ENCODE results near the gene SLC44A1.
A peak's percentile ranks its signal among the peaks of the same experiment; 100 is the strongest.

Gene SLC44A1

GRCh38 chr9:105244003-105244733 lies at the start of gene SLC44A1:
Gene SLC44A1, plus strand, starts transcription at chr9:105244651. Its CDS starts 218 bp downstream, at chr9:105244869.
- 0 out of 2 replicates have a peak, but pooled peaks have one; percentile 66 for TF ChIP-seq POU6F1 (CRISPR knock-in tag; IDR thresholded peaks at IDR 0.05; ENCODE audit: borderline replicate concordance, low read depth)
- TF ChIP-seq CSDC2 (CRISPR knock-in tag; IDR thresholded peaks at IDR 0.05), result peak; percentile 75; the same call in 1 of the 2 replicates
- TF ChIP-seq RARB (CRISPR knock-in tag; IDR thresholded peaks at IDR 0.05), result no peak
- TF ChIP-seq ESRRG (CRISPR knock-in tag; IDR thresholded peaks at IDR 0.05), result no peak
- peak; percentile 28; the same call in 1 of the 2 replicates for TF ChIP-seq ZNF70 (CRISPR knock-in tag; IDR thresholded peaks at IDR 0.05)
- TF ChIP-seq BACH2 (CRISPR knock-in tag; IDR thresholded peaks at IDR 0.05; ENCODE audit: borderline replicate concordance), result no peak
- 0 out of 2 replicates have a peak, but pooled peaks have one; percentile 29 for TF ChIP-seq ZC3H10 (CRISPR knock-in tag; IDR thresholded peaks at IDR 0.05)
- TF ChIP-seq TCF4 (CRISPR knock-in tag; IDR thresholded peaks at IDR 0.05; ENCODE audit: borderline replicate concordance), result no peak; the same call in 1 of the 2 replicates
- no peak for TF ChIP-seq OSR1 (CRISPR knock-in tag; IDR thresholded peaks at IDR 0.05)
- no peak; the same call in 1 of the 2 replicates for TF ChIP-seq TSHZ2 (CRISPR knock-in tag; IDR thresholded peaks at IDR 0.05)
- peak; percentile 40; the same call in 1 of the 2 replicates for TF ChIP-seq ISL1 (CRISPR knock-in tag; IDR thresholded peaks at IDR 0.05)
- TF ChIP-seq SNAI2 (CRISPR knock-in tag; IDR thresholded peaks at IDR 0.05), result 0 out of 2 replicates have a peak, but pooled peaks have one; percentile 35
- TF ChIP-seq ZNF8 (CRISPR knock-in tag; IDR thresholded peaks at IDR 0.05), result no peak
- TF ChIP-seq PATZ1 (CRISPR knock-in tag; IDR thresholded peaks at IDR 0.05; ENCODE audit: borderline replicate concordance), result no peak
- TF ChIP-seq ZNF565 (CRISPR knock-in tag; conservative IDR thresholded peaks at IDR 0.05; ENCODE audit: low read depth), result peak; percentile 88
- no peak for TF ChIP-seq TOX (CRISPR knock-in tag; IDR thresholded peaks at IDR 0.05; ENCODE audit: borderline replicate concordance)
- peak; percentile 83; the same call in 1 of the 2 replicates for TF ChIP-seq ZFP3 (CRISPR knock-in tag; IDR thresholded peaks at IDR 0.05)
- ATAC-seq, result peak; percentile 97

GRCh38 chr9:105195259-105195658 lies 49.2 kb upstream of the SLC44A1 start:
- ATAC-seq, result no peak
- no peak for TF ChIP-seq RARB (CRISPR knock-in tag; IDR thresholded peaks at IDR 0.05)
- no peak for TF ChIP-seq ARNTL (CRISPR knock-in tag; IDR thresholded peaks at IDR 0.05; ENCODE audit: borderline replicate concordance, low read depth)
- no peak for TF ChIP-seq ESRRG (CRISPR knock-in tag; IDR thresholded peaks at IDR 0.05)
- no peak for TF ChIP-seq TSHZ2 (CRISPR knock-in tag; IDR thresholded peaks at IDR 0.05)
- no peak for TF ChIP-seq POU6F1 (CRISPR knock-in tag; IDR thresholded peaks at IDR 0.05; ENCODE audit: borderline replicate concordance, low read depth)
- TF ChIP-seq ZNF565 (CRISPR knock-in tag; conservative IDR thresholded peaks at IDR 0.05; ENCODE audit: low read depth), result no peak
- TF ChIP-seq TCF4 (CRISPR knock-in tag; IDR thresholded peaks at IDR 0.05; ENCODE audit: borderline replicate concordance), result no peak
- no peak for TF ChIP-seq OSR1 (CRISPR knock-in tag; IDR thresholded peaks at IDR 0.05)
- no peak for TF ChIP-seq ZFP30 (CRISPR knock-in tag; IDR thresholded peaks at IDR 0.05)
- TF ChIP-seq CSDC2 (CRISPR knock-in tag; IDR thresholded peaks at IDR 0.05), result no peak
- TF ChIP-seq CSRNP3 (CRISPR knock-in tag; IDR thresholded peaks at IDR 0.05), result no peak
- TF ChIP-seq ZNF70 (CRISPR knock-in tag; IDR thresholded peaks at IDR 0.05), result no peak
- TF ChIP-seq CREB5 (CRISPR knock-in tag; IDR thresholded peaks at IDR 0.05; ENCODE audit: low read depth), result no peak
- no peak for TF ChIP-seq TOX (CRISPR knock-in tag; IDR thresholded peaks at IDR 0.05; ENCODE audit: borderline replicate concordance)
- no peak for TF ChIP-seq ISL1 (CRISPR knock-in tag; IDR thresholded peaks at IDR 0.05)
- no peak for TF ChIP-seq ZFP3 (CRISPR knock-in tag; IDR thresholded peaks at IDR 0.05)

Data from SK-N-SH treated with all-trans-retinoic acid at 6 μM for 48 hours (cell line).